AG04450 (cell line): ENCODE measurements around the gene CDK17. TPM values are rescaled to one million over a fixed set of nuclear protein-coding genes. Genes with fewer than 3 reads are reported as not detected.

Experiments used
- CTCF ChIA-PET: fragments of 300-600, 350-600 bp; formaldehyde crosslinking; extraction: SDS; loops from one replicate; lab custom pipeline; 2022; ENCODE audit warnings: antibody characterized with exemption, inconsistent platforms; lab: Charles Lee
- POLR2A ChIA-PET: fragments of 350-600 bp; formaldehyde crosslinking; extraction: SDS; loops from one replicate; lab custom pipeline; 2021; ENCODE audit warnings: antibody characterized with exemption, inconsistent platforms; lab: Yijun Ruan, JAX
- DNase-seq: peaks from one replicate; pipeline ENCODE4 v3.0.0-alpha.2; 2011; ENCODE audit warnings: low read depth, low spot score
- H3K27ac ChIP-seq: one replicate; pipeline ENCODE4 v1.5.1; 2012; ENCODE audit warnings: low read depth, low read length, control low read depth
- H3K27me3 ChIP-seq: one replicate; pipeline ENCODE4 v1.6.0; 2012; ENCODE audit warnings: low read length; ENCODE audit not compliant: control insufficient read depth, insufficient read depth
- H3K4me3 ChIP-seq: 2 replicates; pipeline ENCODE4 v1.5.1; 2011; ENCODE audit warnings: mild to moderate bottlenecking, low read depth, low read length, control low read depth
- H3K9me3 ChIP-seq: 2 replicates; pipeline ENCODE4 v1.5.1; 2012; ENCODE audit warnings: low read length; ENCODE audit not compliant: control insufficient read depth, insufficient read depth
- CTCF ChIP-seq: IDR thresholded peaks from 2 replicates; pipeline ENCODE4 v1.5.1; 2011; ENCODE audit warnings: low read depth, low read length, control low read depth, inconsistent platforms
- polyA plus RNA-seq: library from polyadenylated mRNA; depleted of rRNA; stranded (reverse); fragments of >200 nt; gene quantifications from 2 replicates; pipeline ENCODE4 v1.2.3, GENCODE V29; 2011

Gene CDK17
- polyA plus RNA-seq, 1 experiment, result 67.8 TPM

- no peak for DNase-seq
- ChIA-PET CTCF (interaction anchor here (0.7 to 1.0 kb wide), 3 partner anchors 97 to 215 kb away, joined by 4 to 6 read pairs (median 5); partner anchors contain the start of gene CDK17), POLR2A (no interaction called here)
Observed at GRCh38 chr12:96301732-96302131, 98.5 kb downstream of the CDK17 start.

GRCh38 chr12:96300064-96300463, 100.2 kb downstream of the CDK17 start:
- CTCF ChIA-PET, result interaction anchor here (0.6 to 0.7 kb wide), 2 partner anchors 9 to 62 kb away, joined by 3 to 5 read pairs; no protein-coding TSS in a partner anchor

More at GRCh38 chr12:96301732-96302131, 98.5 kb downstream of the CDK17 start:
- TF ChIP-seq CTCF, result no peak
- Histone ChIP-seq H3K4me3 (no peak overlapping the region), H3K9me3 (no peaks in the 10 kb centered on the region), H3K27ac (no peak overlapping the region), H3K27me3 (no peaks in the 10 kb centered on the region)

GRCh38 chr12:96297504-96297903, 102.7 kb downstream of the CDK17 start:
- DNase-seq, result no peak

More at GRCh38 chr12:96300064-96300463, 100.2 kb downstream of the CDK17 start:
- TF ChIP-seq CTCF, result no peak
- POLR2A ChIA-PET, result no interaction called here
- Histone ChIP-seq H3K27ac (no peak overlapping the region), H3K27me3 (no peaks in the 10 kb centered on the region), H3K9me3 (no peaks in the 10 kb centered on the region), H3K4me3 (no peak overlapping the region)
- DNase-seq, result no peak

GRCh38 chr12:96295532-96296160, 104.6 kb downstream of the CDK17 start:
- no peak for TF ChIP-seq CTCF
- DNase-seq, result no peak
- Histone ChIP-seq H3K4me3 (no peak overlapping the region), H3K27me3 (no peaks in the 10 kb centered on the region), H3K9me3 (no peaks in the 10 kb centered on the region), H3K27ac (no peak overlapping the region)
- POLR2A ChIA-PET, result no interaction called here
- CTCF ChIA-PET, result interaction anchor here (1.6 to 1.7 kb wide), 2 partner anchors 27 to 221 kb away, joined by 6 to 12 read pairs; no protein-coding TSS in a partner anchor

More at GRCh38 chr12:96297504-96297903, 102.7 kb downstream of the CDK17 start:
- Histone ChIP-seq H3K27ac (no peak overlapping the region), H3K4me3 (no peak overlapping the region), H3K9me3 (no peaks in the 10 kb centered on the region), H3K27me3 (no peaks in the 10 kb centered on the region)
- POLR2A ChIA-PET, result no interaction called here
- no peak for TF ChIP-seq CTCF
- CTCF ChIA-PET, result no interaction called here

GRCh38 chr12:96294831-96295230, 105.4 kb downstream of the CDK17 start:
- POLR2A ChIA-PET, result no interaction called here
- CTCF ChIA-PET, result interaction anchor here (0.6 to 1.7 kb wide), 2 partner anchors 28 to 448 kb away, joined by 4 to 12 read pairs; no protein-coding TSS in a partner anchor
- DNase-seq, result no peak
- H3K27ac ChIP-seq, result no peak overlapping the region
- no peaks in the 10 kb centered on the region for H3K27me3 ChIP-seq
- no peak for TF ChIP-seq CTCF
- H3K4me3 ChIP-seq, result no peak overlapping the region
- H3K9me3 ChIP-seq, result no peaks in the 10 kb centered on the region
